Mesenchymal stem cell (in vitro differentiated cells and primary cell): ENCODE results near the gene PUM1.

Experiments used
- DNase-seq: peaks from one replicate; pipeline ENCODE4 v3.0.0-alpha.2; 2013
- H2AFZ ChIP-seq: one replicate; pipeline ENCODE4 v1.6.1; 2013; ENCODE audit warnings: low read depth, mild to moderate bottlenecking, control low read depth, inconsistent platforms, low read length, moderate library complexity
- H2AK5ac ChIP-seq: 2 replicates; pipeline ENCODE4 v1.6.1; 2013; ENCODE audit warnings: low read length, moderate library complexity, mild to moderate bottlenecking, inconsistent platforms; ENCODE audit not compliant: severe bottlenecking
- H2BK120ac ChIP-seq: one replicate; pipeline ENCODE4 v1.6.1; 2013; ENCODE audit warnings: low read depth, mild to moderate bottlenecking, inconsistent platforms, low read length, moderate library complexity
- H2BK12ac ChIP-seq, 2 experiments: one replicate each; pipeline ENCODE4 v1.6.1; 2013; ENCODE audit warnings: inconsistent platforms in 2 of 2, low read length in 2 of 2, mild to moderate bottlenecking in 2 of 2, moderate library complexity in 2 of 2, control low read depth in 1 of 2
- H2BK15ac ChIP-seq: one replicate; pipeline ENCODE4 v1.6.1; 2013; ENCODE audit warnings: mild to moderate bottlenecking, low read depth, inconsistent platforms; ENCODE audit not compliant: poor library complexity, severe bottlenecking
- H2BK5ac ChIP-seq: 2 replicates; pipeline ENCODE4 v1.6.1; 2013; ENCODE audit warnings: low read depth, mild to moderate bottlenecking, low read length, control low read depth, inconsistent platforms; ENCODE audit not compliant: poor library complexity, severe bottlenecking
- H3K14ac ChIP-seq, 2 experiments: one replicate each; pipeline ENCODE4 v1.6.1; 2013; ENCODE audit warnings: inconsistent platforms in 2 of 2, low read length in 2 of 2, control low read depth in 1 of 2, mild to moderate bottlenecking in 1 of 2, moderate library complexity in 1 of 2
- H3K18ac ChIP-seq, 2 experiments: one replicate each; pipeline ENCODE4 v1.6.1; 2013; ENCODE audit warnings: inconsistent platforms in 2 of 2, low read length in 2 of 2, control low read depth in 1 of 2, low read depth in 1 of 2, mild to moderate bottlenecking in 1 of 2
- H3K23ac ChIP-seq, 2 experiments: one replicate each; pipeline ENCODE4 v1.6.1; 2013; ENCODE audit warnings: inconsistent platforms in 2 of 2, low read length in 2 of 2, mild to moderate bottlenecking in 2 of 2, moderate library complexity in 2 of 2, control low read depth in 1 of 2
- H3K27ac ChIP-seq: 2 replicates; pipeline ENCODE4 v1.5.1; 2013; ENCODE audit warnings: mild to moderate bottlenecking, moderate library complexity, low read length, control low read depth, inconsistent platforms; ENCODE audit not compliant: poor library complexity, severe bottlenecking
- H3K27me3 ChIP-seq, 2 experiments: 2 replicates each; pipeline versions ENCODE4 v1.6.1 to v1.7.0; 2013; ENCODE audit warnings: low read length in 2 of 2, mild to moderate bottlenecking in 2 of 2, moderate library complexity in 2 of 2, control low read depth in 1 of 2, inconsistent platforms in 1 of 2; ENCODE audit not compliant: control insufficient read depth in 1 of 2, insufficient read depth in 1 of 2
- H3K36me3 ChIP-seq, 2 experiments: 2 replicates each; pipeline versions ENCODE4 v1.6.1 to v1.7.0; 2013; ENCODE audit warnings: low read length in 2 of 2, control low read depth in 1 of 2, inconsistent platforms in 1 of 2, low read depth in 1 of 2, mild to moderate bottlenecking in 1 of 2; ENCODE audit not compliant: insufficient read depth in 2 of 2, control insufficient read depth in 1 of 2
- H3K4ac ChIP-seq, 2 experiments: one replicate each; pipeline ENCODE4 v1.6.1; 2013; ENCODE audit warnings: inconsistent platforms in 2 of 2, low read length in 2 of 2, mild to moderate bottlenecking in 2 of 2, moderate library complexity in 2 of 2, control low read depth in 1 of 2, low read depth in 1 of 2
- H3K4me1 ChIP-seq: 2 replicates; pipeline ENCODE4 v1.6.1; 2013; ENCODE audit warnings: low read depth, low read length, control low read depth; ENCODE audit not compliant: control insufficient read depth, insufficient read depth
- H3K4me2 ChIP-seq: 2 replicates; pipeline ENCODE4 v1.6.1; 2013; ENCODE audit warnings: low read length, mild to moderate bottlenecking, inconsistent platforms; ENCODE audit not compliant: poor library complexity, severe bottlenecking
- H3K4me3 ChIP-seq, 2 experiments: 2 replicates each; pipeline versions ENCODE4 v1.5.1 to v1.7.0; 2013; ENCODE audit warnings: low read length in 2 of 2, mild to moderate bottlenecking in 2 of 2, control low read depth in 1 of 2, low read depth in 1 of 2; ENCODE audit not compliant: insufficient read depth in 1 of 2
- H3K79me1 ChIP-seq: replicated peaks from 2 replicates; pipeline ENCODE4 v1.6.1; 2013; ENCODE audit warnings: mild to moderate bottlenecking, control low read depth, low read length, inconsistent platforms; ENCODE audit not compliant: poor library complexity, severe bottlenecking
- H3K9ac ChIP-seq: 2 replicates; pipeline ENCODE4 v1.7.0; 2013; ENCODE audit warnings: mild to moderate bottlenecking, low read length, moderate library complexity
- H3K9me3 ChIP-seq: 2 replicates; pipeline ENCODE4 v1.7.0; 2013; ENCODE audit warnings: mild to moderate bottlenecking, low read length; ENCODE audit not compliant: control insufficient read depth
- H4K8ac ChIP-seq: one replicate; pipeline ENCODE4 v1.6.1; 2013; ENCODE audit warnings: inconsistent platforms, mild to moderate bottlenecking, low read length, moderate library complexity
- H4K91ac ChIP-seq: one replicate; pipeline ENCODE4 v1.6.1; 2013; ENCODE audit warnings: mild to moderate bottlenecking, low read length, inconsistent platforms
- WGBS: methylation state at CpG from one replicate; pipeline ENCODE4 v1.1.7; 2013; ENCODE audit warnings: mixed read lengths; 5-methylcytosine and 5-hydroxymethylcytosine counted together

PUM1 gene

DNA sequence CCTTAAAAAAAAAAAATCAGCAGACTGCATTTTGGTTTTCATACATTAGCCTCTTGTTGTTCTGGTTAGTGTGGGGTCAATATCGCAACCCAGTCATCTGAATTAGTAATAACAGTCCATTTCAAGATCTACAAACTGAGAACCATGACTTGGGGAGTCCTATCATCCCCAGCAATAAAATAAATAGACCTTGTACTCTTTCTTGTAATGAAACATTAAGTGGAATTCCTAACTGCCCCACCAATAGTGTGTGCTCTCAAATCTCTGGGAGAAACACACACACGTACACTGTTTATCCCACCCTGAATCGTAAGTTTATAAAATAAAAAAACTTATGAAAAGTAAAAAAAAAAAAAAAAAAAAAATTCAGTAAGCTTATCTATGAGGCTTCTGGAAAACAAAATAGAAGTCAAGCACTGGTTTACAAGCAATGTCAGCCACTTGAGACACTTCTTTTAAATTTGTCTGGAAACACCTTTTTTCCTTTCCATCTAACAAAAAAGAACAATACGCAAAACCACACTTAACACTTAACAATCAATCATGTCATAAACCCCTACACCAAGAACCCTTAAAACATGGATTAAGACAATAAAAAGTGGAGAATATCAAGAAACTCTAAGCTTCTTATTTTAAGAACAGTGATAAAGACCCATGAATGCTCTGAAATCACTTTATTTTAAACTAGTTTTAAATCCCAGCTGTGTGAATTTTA, 53.1 kb downstream of the PUM1 start:
- Histone ChIP-seq H4K8ac (no peak overlapping the region), H3K4me1 (peaks cover 13% of the 10 kb centered on the region), H3K27me3 (no peaks in the 10 kb centered on the region), H3K9me3 (no peaks in the 10 kb centered on the region), H2BK12ac (no peak overlapping the region), H3K9ac (no peak overlapping the region), H4K91ac (no peak overlapping the region), H3K18ac (no peak overlapping the region), H2AK5ac (no peak overlapping the region), H2BK15ac (no peak overlapping the region), H3K23ac (no peak overlapping the region), H2BK120ac (no peak overlapping the region), H3K79me1 (no peaks in the 10 kb centered on the region), H2BK5ac (no peak overlapping the region), H2AFZ (no peak overlapping the region), H3K36me3 (no peaks in the 10 kb centered on the region), H3K4ac (no peak overlapping the region), H3K14ac (no peak overlapping the region), H3K27ac (no peak overlapping the region), H3K4me2 (no peak overlapping the region), H3K4me3 (no peak overlapping the region)
- 86% methylated on average over 2 of the region's 4 CpGs for WGBS
- DNase-seq: no peak

GRCh38 chr1:31011719-31012118, 53.8 kb downstream of the PUM1 start:
- no peak overlapping the region for H3K4me2 ChIP-seq
- H2AK5ac ChIP-seq: no peak overlapping the region
- WGBS: 100% methylated on average over 1 of the region's 1 CpG
- H3K27ac ChIP-seq: no peak overlapping the region
- H2BK120ac ChIP-seq: no peak overlapping the region
- no peak overlapping the region for H4K91ac ChIP-seq
- DNase-seq: no peak
- no peak overlapping the region for H3K14ac ChIP-seq
- H3K4me3 ChIP-seq: no peak overlapping the region
- H3K23ac ChIP-seq: no peak overlapping the region
- H2BK5ac ChIP-seq: no peak overlapping the region
- H3K9me3 ChIP-seq: no peaks in the 10 kb centered on the region
- no peaks in the 10 kb centered on the region for H3K36me3 ChIP-seq
- H2BK12ac ChIP-seq: no peak overlapping the region
- H3K27me3 ChIP-seq: no peaks in the 10 kb centered on the region
- H3K18ac ChIP-seq: no peak overlapping the region
- H2AFZ ChIP-seq: no peak overlapping the region
- H3K4ac ChIP-seq: no peak overlapping the region
- H3K4me1 ChIP-seq: peaks cover 15% of the 10 kb centered on the region
- H3K9ac ChIP-seq: no peak overlapping the region
- no peak overlapping the region for H2BK15ac ChIP-seq
- no peak overlapping the region for H4K8ac ChIP-seq
- no peaks in the 10 kb centered on the region for H3K79me1 ChIP-seq

- peaks cover 15% of the 10 kb centered on the region for H3K4me1 ChIP-seq
- H2AFZ ChIP-seq: no peak overlapping the region
- H3K79me1 ChIP-seq: no peaks in the 10 kb centered on the region
- no peak overlapping the region for H2AK5ac ChIP-seq
- H2BK12ac ChIP-seq: no peak overlapping the region
- no peak overlapping the region for H3K14ac ChIP-seq
- peak; percentile 83 for DNase-seq
- no peak overlapping the region for H3K4me3 ChIP-seq
- no peak overlapping the region for H4K8ac ChIP-seq
- no peak overlapping the region for H3K9ac ChIP-seq
- H2BK15ac ChIP-seq: no peak overlapping the region
- no peak overlapping the region for H4K91ac ChIP-seq
- peaks cover 3 to 13% of the 10 kb centered on the region in 2 experiments for H3K36me3 ChIP-seq
- H3K4ac ChIP-seq: no peak overlapping the region
- H3K18ac ChIP-seq: no peak overlapping the region
- H3K23ac ChIP-seq: no peak overlapping the region
- H3K4me2 ChIP-seq: no peak overlapping the region
- no peaks in the 10 kb centered on the region for H3K27me3 ChIP-seq
- 85% methylated on average over 6 of the region's 6 CpGs for WGBS
- H2BK120ac ChIP-seq: no peak overlapping the region
- no peaks in the 10 kb centered on the region for H3K9me3 ChIP-seq
- no peak overlapping the region for H2BK5ac ChIP-seq
- no peak overlapping the region for H3K27ac ChIP-seq
These were observed 55.2 kb downstream of the PUM1 start for GRCh38 chr1:31010086-31010989.

DNA sequence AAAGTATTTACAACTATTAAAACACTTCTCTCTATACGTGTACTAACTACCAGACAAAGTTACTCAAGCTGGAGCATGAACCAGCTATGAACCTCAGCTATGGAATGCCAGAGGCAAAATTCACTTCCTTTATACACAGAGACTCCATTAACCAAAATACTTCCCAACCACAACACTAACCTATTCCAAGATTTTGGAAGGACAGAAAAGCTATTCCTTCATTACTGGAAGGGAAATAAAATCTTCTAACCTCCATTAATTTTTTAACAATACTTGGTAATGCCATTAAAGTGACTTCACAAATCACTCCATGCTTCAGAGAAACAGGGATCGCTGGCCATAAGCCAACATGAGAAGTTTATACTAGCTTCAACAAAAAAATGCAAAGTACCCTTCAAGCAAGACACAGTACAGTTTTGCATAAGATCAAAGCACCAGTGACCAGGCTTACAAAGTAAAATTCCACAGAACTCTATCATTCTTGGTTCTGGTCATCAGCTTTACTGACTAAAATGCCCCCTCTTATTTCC, 58.0 kb downstream of the PUM1 start:
- peaks cover 12% of the 10 kb centered on the region for H3K4me1 ChIP-seq
- H2BK120ac ChIP-seq: no peak overlapping the region
- no peak overlapping the region for H3K23ac ChIP-seq
- DNase-seq: peak; percentile 89
- no peaks in the 10 kb centered on the region for H3K9me3 ChIP-seq
- no peak overlapping the region for H2BK15ac ChIP-seq
- H3K14ac ChIP-seq: no peak overlapping the region
- no peak overlapping the region for H3K18ac ChIP-seq
- no peak overlapping the region for H2BK12ac ChIP-seq
- 31% methylated on average over 2 of the region's 2 CpGs for WGBS
- no peak overlapping the region for H3K4ac ChIP-seq
- H2AK5ac ChIP-seq: no peak overlapping the region
- peak overlapping the region; percentile 28 for H3K9ac ChIP-seq
- no peak overlapping the region for H2AFZ ChIP-seq
- no peak overlapping the region for H2BK5ac ChIP-seq
- no peak overlapping the region for H3K4me2 ChIP-seq
- H3K79me1 ChIP-seq: no peaks in the 10 kb centered on the region
- no peak overlapping the region for H4K91ac ChIP-seq
- no peak overlapping the region for H4K8ac ChIP-seq
- peaks cover 7 to 41% of the 10 kb centered on the region in 2 experiments for H3K36me3 ChIP-seq
- peak overlapping the region; percentile 54 for H3K27ac ChIP-seq
- H3K4me3 ChIP-seq: peak overlapping the region in 1 of 2 experiments; percentile 31
- H3K27me3 ChIP-seq: no peaks in the 10 kb centered on the region
